HepG2 (cell line): ENCODE results near the gene INTS2. TPM values are rescaled to one million over a fixed set of nuclear protein-coding genes. Genes with fewer than 3 reads are reported as not detected.

Source experiments
- ATAC-seq: fragments of 200-7000 bp; cut with Tn5 transposase; 3 replicates; pipeline ENCODE4 v1.9.1; 2020; ENCODE audit warnings: mild to moderate bottlenecking, moderate library complexity
- BruUV-seq: library from RNA; stranded (reverse); fragments of 400-500 nt; replicated peaks from 2 replicates; lab custom pipeline; 2021; lab: Mats Ljungman, UMichigan
- CTCF ChIA-PET: fragments of 300-600 bp; formaldehyde crosslinking; extraction: SDS; loops from one replicate; lab custom pipeline; 2021; ENCODE audit warnings: low total read pairs, inconsistent platforms, low intra/inter-chr PET ratio; lab: Yijun Ruan, JAX
- POLR2A ChIA-PET: fragments of 350-600 bp; sonication (Branson Sonifier 250); formaldehyde crosslinking; loops from one replicate; lab custom pipeline; 2020; ENCODE audit warnings: antibody characterized with exemption, inconsistent platforms; lab: Yijun Ruan, JAX
- DNase-seq: peaks from one replicate; pipeline ENCODE4 v3.0.0-alpha.2; 2015; ENCODE audit warnings: low spot score
- FAIRE-seq: peaks from 3 replicates; lab custom pipeline; 2011; peaks lifted over from hg19 to GRCh38; lab: Jason Lieb, UNC
- H2AFZ ChIP-seq: one replicate; pipeline ENCODE4 v1.6.1; 2011; ENCODE audit warnings: low read length, inconsistent platforms
- H3K27ac ChIP-seq: fragments of 300-600 bp; 3 replicates; pipeline ENCODE4 v1.8.0; 2011; ENCODE audit warnings: mixed run types, mild to moderate bottlenecking, mixed read lengths, low read length, inconsistent platforms; ENCODE audit not compliant: insufficient read depth; ENCODE audit errors: extremely low read length
- H3K27me3 ChIP-seq, 2 experiments: fragments of 200-600 bp in 1 of 2; 2 replicates in 1 of 2; 3 replicates in 1 of 2; pipeline versions ENCODE4 v1.6.0 to v1.8.0; 2011; ENCODE audit warnings: low read length in 2 of 2, mild to moderate bottlenecking in 2 of 2, moderate library complexity in 2 of 2, inconsistent platforms in 1 of 2; ENCODE audit not compliant: insufficient read depth in 2 of 2, control insufficient read depth in 1 of 2
- H3K36me3 ChIP-seq, 2 experiments: fragments of 200-600 bp in 1 of 2; replicated peaks in 1 of 2; 2 replicates in 1 of 2; 3 replicates in 1 of 2; pipeline versions ENCODE4 v1.5.1 to v1.8.0; 2011; ENCODE audit warnings: low read length in 2 of 2, inconsistent platforms in 1 of 2; ENCODE audit not compliant: insufficient read depth in 2 of 2, control insufficient read depth in 1 of 2
- H3K4me1 ChIP-seq: 2 replicates; pipeline ENCODE4 v1.5.1; 2012; ENCODE audit warnings: low read length, inconsistent platforms; ENCODE audit not compliant: insufficient read depth
- H3K4me2 ChIP-seq: 2 replicates; pipeline ENCODE4 v1.6.0; 2011; ENCODE audit warnings: low read depth, low read length, inconsistent platforms
- H3K4me3 ChIP-seq, 3 experiments: fragments of 200-600 bp in 1 of 3; sonication (generic), shearing (Covaris generic) in 1 of 3; replicated peaks in 1 of 3; 2 replicates each; pipeline ENCODE4 v1.5.1; 2011 to 2016; ENCODE audit warnings: low read length in 3 of 3, inconsistent platforms in 2 of 3, low read depth in 2 of 3, mild to moderate bottlenecking in 2 of 3, control low read depth in 1 of 3, mixed read lengths in 1 of 3; ENCODE audit not compliant: insufficient read depth in 1 of 3
- H3K79me2 ChIP-seq: one replicate; pipeline ENCODE4 v1.6.1; 2011; ENCODE audit warnings: low read length, inconsistent platforms; ENCODE audit not compliant: insufficient read depth
- H3K9ac ChIP-seq: 2 replicates; pipeline ENCODE4 v1.6.0; 2011; ENCODE audit warnings: mild to moderate bottlenecking, low read depth, low read length, inconsistent platforms; ENCODE audit not compliant: insufficient read depth
- H3K9me3 ChIP-seq: 2 replicates; pipeline ENCODE4 v1.5.1; 2012; ENCODE audit warnings: mild to moderate bottlenecking, low read length
- H4K20me1 ChIP-seq: 2 replicates; pipeline ENCODE4 v1.6.0; 2011; ENCODE audit warnings: inconsistent platforms, mild to moderate bottlenecking, low read length, moderate library complexity; ENCODE audit not compliant: insufficient read depth
- ARID5B ChIP-seq: IDR thresholded peaks from 2 replicates; pipeline ENCODE4 v1.4.0; 2020; ENCODE audit warnings: mild to moderate bottlenecking, missing genetic modification reagents
- CEBPB ChIP-seq: IDR thresholded peaks from 2 replicates; pipeline ENCODE4 v1.6.1; 2011; ENCODE audit warnings: low read depth, low read length, improper control_type of control experiment, borderline replicate concordance
- HOMEZ ChIP-seq: IDR thresholded peaks from 2 replicates; pipeline ENCODE4 v1.6.1; 2016; ENCODE audit warnings: low read depth
- TCF7 ChIP-seq: sonication (generic); IDR thresholded peaks from 2 replicates; pipeline ENCODE4 v1.6.1; 2016; ENCODE audit warnings: antibody characterized with exemption, low read depth
- TCF7L2 ChIP-seq: IDR thresholded peaks from 2 replicates; pipeline ENCODE4 v1.6.1; 2011; ENCODE audit warnings: mild to moderate bottlenecking, low read depth, low read length, moderate library complexity
- UBTF ChIP-seq: sonication (generic); formaldehyde crosslinking; IDR thresholded peaks from 2 replicates; pipeline ENCODE4 v1.4.0; 2020; ENCODE audit warnings: mild to moderate bottlenecking, missing genetic modification reagents
- ZNF124 ChIP-seq: sonication (generic); formaldehyde crosslinking; IDR thresholded peaks from 2 replicates; pipeline ENCODE4 v1.4.0; 2020; ENCODE audit warnings: missing genetic modification reagents
- ZNF383 ChIP-seq: sonication (generic); formaldehyde crosslinking; IDR thresholded peaks from 2 replicates; pipeline ENCODE4 v1.4.0; 2020; ENCODE audit warnings: missing genetic modification reagents, mild to moderate bottlenecking, borderline replicate concordance
- ZNF605 ChIP-seq: sonication (generic); formaldehyde crosslinking; IDR thresholded peaks from 2 replicates; pipeline ENCODE4 v1.8.0; 2022; ENCODE audit warnings: mild to moderate bottlenecking, missing genetic modification reagents
- WGBS: methylation state at CpG from one replicate; pipeline ENCODE4 v1.1.6; 2017; ENCODE audit warnings: low lambda C conversion rate; 5-methylcytosine and 5-hydroxymethylcytosine counted together
- in situ Hi-C: cut with HindIII; loops from 2 replicates; pipeline ENCODE4 v1.10.0; 2017; ENCODE audit warnings: low pct_unique_long_range_greater_than_20kb; ENCODE audit not compliant: extremely low pct_ligation_motif_present
- intact Hi-C: fragments of 100-400 bp; cut with micrococcal nuclease; formaldehyde crosslinking; loops from one replicate; pipeline ENCODE4 v1.10.0; 2022; ENCODE audit not compliant: unreplicated experiment
- polyA plus RNA-seq, 8 experiments: library from polyadenylated mRNA; depleted of rRNA in 3 of 8; stranded (reverse) in 7 of 8; unstranded in 1 of 8; fragments of >200 nt; fragmentation: Illumina TruSeq in 4 of 8; extraction: Trizol in 4 of 8; gene quantifications; 2 replicates each; pipeline versions ENCODE4 v1.2.1 to v1.2.3, GENCODE V29; 2011 to 2016; ENCODE audit warnings: low read depth in 4 of 8, missing spikeins in 1 of 8, mixed read lengths in 1 of 8; ENCODE audit not compliant: insufficient read depth in 1 of 8
- total RNA-seq, 5 experiments: library from RNA; depleted of rRNA; stranded (reverse); fragments of >200 nt; fragmentation: Illumina TruSeq; extraction: Trizol; gene quantifications; 2 replicates each; pipeline ENCODE4 v1.2.3, GENCODE V29; 2016; ENCODE audit warnings: low read depth in 1 of 5

The INTS2 gene
- total and polyA plus RNA-seq, 2 of the 13 experiments (the other 11 are each of a cell fraction or from before 2014, with no cell fraction given) = 20.5 to 30.2 TPM

GRCh38 chr17:61875285-61875684 lies 52.5 kb downstream of the INTS2 start (continued):
- TF ChIP-seq UBTF (CRISPR knock-in tag) = no peak

GRCh38 chr17:61874075-61874474 lies 53.7 kb downstream of the INTS2 start:
- no peaks in the 10 kb centered on the region for H3K79me2 ChIP-seq
- no peak overlapping the region for H3K4me2 ChIP-seq
- ChIA-PET POLR2A (no interaction called here), CTCF (no interaction called here)
- H2AFZ ChIP-seq = no peak overlapping the region
- H3K36me3 ChIP-seq = peaks cover 16 to 80% of the 10 kb centered on the region in 2 experiments
- ATAC-seq (no peak), FAIRE-seq (no peak), DNase-seq (no peak)
- intact Hi-C loops = no loop called here
- TF ChIP-seq TCF7 = no peak
- TF ChIP-seq CEBPB = peak; percentile 65
- no peak overlapping the region for H3K4me3 ChIP-seq
- in situ Hi-C loops = no loop called here
- no peak overlapping the region for H3K27ac ChIP-seq
- no peaks in the 10 kb centered on the region for H4K20me1 ChIP-seq
- no peaks in the 10 kb centered on the region for H3K4me1 ChIP-seq
- BruUV-seq = no TSS peak
- H3K9me3 ChIP-seq = no peaks in the 10 kb centered on the region
- H3K9ac ChIP-seq = no peak overlapping the region
- H3K27me3 ChIP-seq = no peaks in the 10 kb centered on the region
- WGBS = 95% methylated on average over 2 of the region's 2 CpGs

- Histone ChIP-seq H3K27me3 (no peaks in the 10 kb centered on the region), H3K9ac (no peak overlapping the region), H4K20me1 (no peaks in the 10 kb centered on the region), H3K4me1 (no peaks in the 10 kb centered on the region), H3K4me2 (no peak overlapping the region), H3K27ac (no peak overlapping the region), H3K36me3 (peaks cover 9 to 79% of the 10 kb centered on the region in 2 experiments), H3K9me3 (no peaks in the 10 kb centered on the region), H2AFZ (no peak overlapping the region), H3K79me2 (no peaks in the 10 kb centered on the region), H3K4me3 (no peak overlapping the region)
- POLR2A ChIA-PET = no interaction called here
- in situ Hi-C loops (no loop called here), intact Hi-C loops (no loop called here)
- ATAC-seq = no peak
- FAIRE-seq = no peak
- no TSS peak for BruUV-seq
- DNase-seq = no peak
- 96% methylated on average over 3 of the region's 3 CpGs for WGBS
- CTCF ChIA-PET = no interaction called here
- TF ChIP-seq ZNF383 (CRISPR knock-in tag) (no peak), ARID5B (CRISPR knock-in tag) (no peak), HOMEZ (no peak), ZNF124 (CRISPR knock-in tag) (no peak), ZNF605 (CRISPR knock-in tag) (no peak), TCF7L2 (no peak)
Measured at GRCh38 chr17:61872099-61872498, 55.7 kb downstream of the INTS2 start.
